Activated naive CD8-positive, alpha-beta T cell treated with anti-CD3 and anti-CD28 coated beads, Interleukin-2, amount 50 U/mL, for 24 hours (primary cell): Measurements from ENCODE around the gene JUND.

ENCODE experiments used
- ATAC-seq: fragments of 150-1000 bp; cut with Tn5 transposase; one replicate; pipeline ENCODE4 v1.10.0; 2021
- DNase-seq: peaks from one replicate; pipeline ENCODE4 v3.0.0; 2021
- H3K27ac Mint-ChIP-seq: one replicate; pipeline ENCODE4 v1.8.0; 2021; ENCODE audit warnings: mild to moderate bottlenecking, mixed read lengths
- H3K27me3 Mint-ChIP-seq: one replicate; pipeline ENCODE4 v1.8.0; 2021; ENCODE audit warnings: mixed read lengths
- H3K36me3 Mint-ChIP-seq: one replicate; pipeline ENCODE4 v1.8.0; 2021; ENCODE audit warnings: low read depth, mixed read lengths
- H3K4me1 Mint-ChIP-seq: one replicate; pipeline ENCODE4 v1.8.0; 2021; ENCODE audit warnings: mixed read lengths
- H3K4me3 Mint-ChIP-seq: one replicate; pipeline ENCODE4 v1.8.0; 2021; ENCODE audit warnings: mild to moderate bottlenecking, moderate library complexity, mixed read lengths
- H3K9me3 Mint-ChIP-seq: one replicate; pipeline ENCODE4 v1.8.0; 2021; ENCODE audit warnings: mixed read lengths

JUND gene

DNA sequence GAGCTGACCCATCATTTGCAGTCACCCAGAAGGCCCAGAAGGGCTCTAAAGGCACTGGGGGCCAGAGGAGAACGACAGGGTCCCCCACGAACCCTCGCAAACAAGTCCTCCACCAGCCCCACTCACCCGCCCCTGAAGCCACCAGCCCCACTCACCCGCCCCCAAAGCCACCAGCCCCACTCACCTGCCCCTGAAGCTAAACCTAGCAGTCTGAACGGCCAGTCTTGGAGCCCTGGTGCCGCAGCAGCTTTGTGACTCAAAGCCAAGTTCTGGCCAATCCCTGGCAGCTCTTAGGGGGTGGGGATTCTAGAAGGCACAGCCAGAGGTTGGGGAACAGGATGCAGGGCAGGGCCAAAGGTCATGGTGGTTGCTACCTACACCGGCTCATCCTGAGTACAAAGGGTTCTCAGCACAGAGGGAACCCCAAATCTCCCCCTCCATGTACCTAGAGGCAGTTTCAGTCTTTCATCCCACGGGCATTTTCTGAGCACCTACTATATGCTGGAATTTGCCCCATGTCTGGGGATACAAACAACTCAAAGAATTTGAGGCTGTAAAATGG is 7.1 kb downstream of the JUND start, which contains the start of gene IQCN:
Gene IQCN (minus strand): TSS at position 234 of the 562 bp plus-strand sequence. CDS start 4,974 bp downstream, outside the sequence.
- ATAC-seq (peak; percentile 80), DNase-seq (peak; percentile 55)
- no peaks in the 10 kb centered on the region for H3K9me3 Mint-ChIP-seq
- H3K36me3 Mint-ChIP-seq, result peaks cover 25% of the 10 kb centered on the region
- peak within 1 kb of the TSS; percentile 72 for H3K27ac Mint-ChIP-seq
- H3K4me3 Mint-ChIP-seq, result no peak within 1 kb of the TSS
- peaks cover 40% of the 10 kb centered on the region for H3K4me1 Mint-ChIP-seq
- H3K27me3 Mint-ChIP-seq, result no peaks in the 10 kb centered on the region

DNA sequence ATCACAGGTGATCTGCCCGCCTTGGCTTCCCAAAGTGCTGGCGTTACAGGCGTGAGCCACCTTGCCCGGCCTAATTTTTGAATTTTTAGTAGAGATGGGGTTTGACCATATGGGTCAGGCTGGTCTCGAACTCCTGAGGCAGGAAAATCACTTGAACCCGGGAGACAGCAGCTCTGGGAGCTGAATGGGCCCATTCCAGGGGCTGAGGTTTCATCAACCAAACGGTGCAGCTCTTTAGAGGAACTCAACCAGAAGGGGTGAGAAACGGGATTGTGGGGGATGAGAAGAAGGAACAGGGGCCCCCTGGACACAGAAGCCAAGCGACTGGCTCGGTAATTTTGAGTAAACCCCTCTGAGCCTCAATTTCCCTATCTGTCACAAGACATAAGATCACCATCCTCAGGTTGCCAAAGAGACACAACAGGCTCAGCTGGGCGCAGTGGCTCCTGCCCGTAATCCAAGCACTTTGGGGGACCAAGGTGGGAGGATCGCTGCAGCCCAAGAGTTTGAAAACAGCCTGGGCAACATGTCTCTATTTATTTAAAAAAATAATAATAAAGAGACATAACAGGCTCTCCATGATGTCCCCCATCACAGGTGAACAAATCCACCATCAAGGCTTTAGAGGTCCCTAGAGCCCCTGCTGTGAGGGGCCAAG is 7.7 kb downstream of the JUND start:
- H3K9me3 Mint-ChIP-seq, result no peaks in the 10 kb centered on the region

DNA sequence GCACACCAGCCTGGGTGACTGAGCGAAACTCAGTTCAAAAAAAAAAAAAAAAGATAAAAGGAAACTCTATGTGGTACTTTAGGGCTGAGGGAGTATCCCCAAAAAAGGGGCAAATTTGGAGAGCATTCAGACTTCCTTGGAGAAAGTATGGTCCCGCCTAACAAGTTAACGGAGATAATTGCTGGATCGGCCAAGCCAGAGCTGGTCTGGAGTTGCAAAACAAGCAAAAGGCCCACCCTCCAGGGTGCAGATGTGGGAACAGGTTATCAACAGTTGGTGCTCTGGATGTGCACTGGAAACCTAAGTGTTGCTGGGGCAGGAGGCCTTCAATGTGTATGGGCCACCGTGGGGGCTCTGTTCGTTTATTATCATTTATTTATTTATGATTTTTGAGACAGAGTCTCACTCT is 10.0 kb downstream of the JUND start:
- Mint-ChIP-seq H3K27me3 (no peaks in the 10 kb centered on the region), H3K4me1 (peaks cover 17% of the 10 kb centered on the region), H3K4me3 (no peak overlapping the region), H3K36me3 (peaks cover 3% of the 10 kb centered on the region), H3K9me3 (no peaks in the 10 kb centered on the region), H3K27ac (peak overlapping the region; percentile 39)
- ATAC-seq (no peak), DNase-seq (no peak)

More for the DNA sequence above, 7.7 kb downstream of the JUND start:
- peaks cover 35% of the 10 kb centered on the region for H3K4me1 Mint-ChIP-seq
- DNase-seq (no peak), ATAC-seq (no peak)
- no peak overlapping the region for H3K4me3 Mint-ChIP-seq
- peaks cover 19% of the 10 kb centered on the region for H3K36me3 Mint-ChIP-seq
- H3K27me3 Mint-ChIP-seq, result no peaks in the 10 kb centered on the region
- peak overlapping the region; percentile 72 for H3K27ac Mint-ChIP-seq

DNA sequence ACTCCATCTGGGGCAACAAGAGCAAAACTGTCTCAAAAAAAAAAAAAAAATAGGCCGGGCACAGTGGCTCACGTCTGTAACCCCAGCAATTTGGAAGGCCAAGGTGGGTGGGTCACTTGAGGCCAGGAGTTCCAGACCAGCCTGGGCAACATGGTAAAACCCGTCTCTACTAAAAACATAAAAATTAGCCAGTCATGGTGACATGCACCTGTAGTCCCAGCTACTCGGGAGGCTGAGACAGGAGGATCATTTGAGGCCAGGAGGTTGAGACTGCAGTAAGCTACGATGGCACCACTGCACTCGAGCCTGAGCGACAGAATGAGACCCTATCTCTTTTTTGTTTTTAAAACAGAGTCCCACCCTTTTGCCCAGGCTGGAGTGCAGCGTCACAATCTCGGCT is 11.1 kb downstream of the JUND start:
- no peak for DNase-seq

DNA sequence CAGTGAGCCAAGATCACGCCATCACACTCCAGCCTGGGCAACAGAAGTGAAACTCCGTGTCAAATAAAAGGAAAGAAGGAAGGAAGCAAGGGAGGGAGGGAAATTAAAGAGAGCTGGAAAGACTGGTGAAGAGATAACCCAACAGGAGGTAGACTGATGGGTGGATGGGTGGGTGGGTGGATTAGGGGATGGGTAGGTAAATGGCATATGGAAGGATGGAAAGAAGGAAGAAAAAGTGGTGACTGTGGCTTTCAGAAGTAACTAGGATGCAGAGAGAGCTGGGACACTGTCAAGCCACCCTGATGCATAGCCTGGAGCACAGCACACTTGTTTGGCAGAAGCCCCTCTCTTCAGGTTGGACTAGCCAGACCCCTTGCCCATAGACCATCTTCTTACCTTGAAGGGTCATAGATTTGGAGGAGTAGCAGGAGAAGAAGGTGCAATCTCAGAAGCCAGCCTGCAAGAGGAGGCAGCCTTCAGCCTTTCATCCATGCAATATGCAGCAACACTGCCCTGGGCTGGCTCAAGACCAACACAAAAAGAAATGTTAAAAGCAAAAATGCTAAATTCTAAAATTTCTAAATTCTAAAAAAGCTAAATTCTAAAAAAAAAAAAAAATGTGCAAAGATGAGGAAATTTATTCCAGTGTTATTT is 12.2 kb downstream of the JUND start:
- H3K27ac Mint-ChIP-seq, result no peak overlapping the region
- DNase-seq (no peak), ATAC-seq (no peak)
- no peaks in the 10 kb centered on the region for H3K9me3 Mint-ChIP-seq
- no peaks in the 10 kb centered on the region for H3K4me1 Mint-ChIP-seq
- no peaks in the 10 kb centered on the region for H3K36me3 Mint-ChIP-seq
- H3K27me3 Mint-ChIP-seq, result no peaks in the 10 kb centered on the region
- H3K4me3 Mint-ChIP-seq, result no peak overlapping the region

More for the DNA sequence above, 11.1 kb downstream of the JUND start:
- no peaks in the 10 kb centered on the region for H3K36me3 Mint-ChIP-seq
- H3K27ac Mint-ChIP-seq, result no peak overlapping the region
- no peak overlapping the region for H3K4me3 Mint-ChIP-seq
- no peaks in the 10 kb centered on the region for H3K27me3 Mint-ChIP-seq
- H3K9me3 Mint-ChIP-seq, result no peaks in the 10 kb centered on the region
- ATAC-seq, result no peak
- H3K4me1 Mint-ChIP-seq, result peaks cover 10% of the 10 kb centered on the region

DNA sequence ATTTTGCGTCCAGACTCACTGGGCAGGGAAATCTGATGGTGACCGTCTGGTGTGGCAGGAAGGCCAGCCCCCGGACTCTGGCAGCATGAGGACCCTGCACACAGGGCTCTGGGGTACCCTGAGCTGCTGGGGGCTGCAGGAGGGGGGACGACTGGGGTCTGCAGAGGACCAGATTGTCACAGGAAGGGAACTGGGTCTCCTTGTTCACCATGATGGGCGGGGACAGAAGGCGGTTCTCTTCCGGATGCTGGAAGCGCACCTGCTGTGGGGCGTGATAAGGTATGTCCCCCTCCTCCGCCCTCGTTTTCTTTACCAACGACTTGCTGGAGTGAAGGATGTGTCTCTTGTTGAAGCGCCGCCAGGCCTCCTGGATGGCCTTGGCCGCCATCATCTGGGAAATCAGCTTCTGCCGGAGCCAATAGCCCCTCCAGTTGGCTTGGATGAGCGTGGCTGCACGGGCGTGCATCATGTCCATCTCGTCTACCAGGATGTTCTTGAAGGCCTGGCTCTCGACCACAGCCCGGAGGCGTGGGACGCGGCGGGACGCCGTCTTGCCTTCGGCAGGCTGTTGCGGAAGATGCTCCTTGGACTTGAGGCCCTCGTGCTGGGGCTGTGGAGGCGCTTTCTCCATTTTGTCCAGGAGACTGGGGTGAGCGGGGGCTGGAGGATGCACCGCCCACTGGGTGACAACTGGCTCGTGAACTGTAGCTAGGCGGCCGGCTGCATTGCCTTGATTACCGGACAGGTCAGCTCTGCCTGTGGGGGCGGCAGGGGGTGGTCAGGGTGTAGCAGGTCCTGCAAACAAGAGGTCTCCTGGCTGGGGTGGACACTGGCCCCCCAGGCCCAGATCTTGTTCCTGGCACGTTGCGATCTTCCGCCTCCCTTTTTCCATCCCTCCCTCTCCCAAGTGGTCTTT is 14.4 kb downstream of the JUND start:
- Mint-ChIP-seq H3K4me1 (no peaks in the 10 kb centered on the region), H3K4me3 (no peak overlapping the region), H3K9me3 (no peaks in the 10 kb centered on the region), H3K36me3 (no peaks in the 10 kb centered on the region), H3K27ac (no peak overlapping the region), H3K27me3 (no peaks in the 10 kb centered on the region)
- ATAC-seq, result no peak
- DNase-seq, result no peak

DNA sequence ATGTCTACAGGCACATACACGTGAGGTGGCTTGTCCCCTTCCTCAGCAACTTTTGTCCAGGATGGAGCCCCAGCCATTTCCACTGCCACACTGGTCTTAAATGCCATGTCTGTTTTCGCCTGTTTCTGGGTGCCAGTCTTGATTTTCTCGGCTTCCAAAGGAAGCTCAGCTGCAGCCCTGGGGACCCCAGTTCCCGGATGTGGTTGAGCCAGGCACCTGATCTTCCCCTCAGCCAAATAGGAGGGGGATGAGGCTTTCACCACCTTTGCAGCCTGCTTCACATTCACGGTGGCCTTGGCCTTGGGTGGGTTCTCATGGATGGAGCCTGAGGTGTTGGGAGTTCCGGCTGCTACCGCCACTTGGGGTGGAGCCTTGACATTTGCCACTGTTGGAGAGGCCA is 15.8 kb downstream of the JUND start:
- H3K4me3 Mint-ChIP-seq, result no peak overlapping the region
- no peaks in the 10 kb centered on the region for H3K9me3 Mint-ChIP-seq
- no peaks in the 10 kb centered on the region for H3K36me3 Mint-ChIP-seq

DNA sequence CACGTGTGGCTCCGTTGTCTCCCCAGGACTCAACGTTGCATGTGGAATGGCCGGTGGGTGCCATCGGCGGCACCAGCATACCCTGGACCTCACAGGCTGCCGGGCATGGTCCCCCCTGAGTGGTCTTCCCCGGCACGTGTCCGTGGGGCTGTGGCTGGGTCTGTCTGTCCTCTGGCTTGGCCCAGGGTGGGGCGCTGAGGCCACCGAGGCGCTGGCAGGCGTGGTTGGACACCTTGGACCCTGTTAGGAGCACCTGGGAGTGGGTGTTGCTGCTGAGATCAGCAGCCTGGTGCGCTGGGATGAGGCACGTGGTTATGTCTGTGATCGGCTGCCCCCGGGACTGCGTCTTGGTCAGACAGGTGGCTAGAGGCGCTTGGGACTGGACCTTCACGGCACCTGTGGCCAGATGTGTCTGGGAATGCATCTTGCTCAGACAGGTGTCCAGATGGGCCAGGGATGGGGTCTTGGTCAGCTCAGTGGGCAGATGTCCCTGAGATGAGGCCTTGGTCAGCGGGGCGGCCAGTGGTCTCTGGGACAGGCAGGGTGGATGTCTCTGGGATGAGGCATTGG is 16.4 kb downstream of the JUND start:
- H3K4me3 Mint-ChIP-seq, result no peak overlapping the region
- H3K9me3 Mint-ChIP-seq, result no peaks in the 10 kb centered on the region
- H3K27ac Mint-ChIP-seq, result no peak overlapping the region
- H3K36me3 Mint-ChIP-seq, result no peaks in the 10 kb centered on the region
- H3K4me1 Mint-ChIP-seq, result no peaks in the 10 kb centered on the region
- ATAC-seq, result no peak
- no peaks in the 10 kb centered on the region for H3K27me3 Mint-ChIP-seq
- DNase-seq, result no peak

More for the DNA sequence above, 15.8 kb downstream of the JUND start:
- no peak for DNase-seq
- Mint-ChIP-seq H3K27ac (no peak overlapping the region), H3K27me3 (no peaks in the 10 kb centered on the region), H3K4me1 (no peaks in the 10 kb centered on the region)
- ATAC-seq, result no peak

DNA sequence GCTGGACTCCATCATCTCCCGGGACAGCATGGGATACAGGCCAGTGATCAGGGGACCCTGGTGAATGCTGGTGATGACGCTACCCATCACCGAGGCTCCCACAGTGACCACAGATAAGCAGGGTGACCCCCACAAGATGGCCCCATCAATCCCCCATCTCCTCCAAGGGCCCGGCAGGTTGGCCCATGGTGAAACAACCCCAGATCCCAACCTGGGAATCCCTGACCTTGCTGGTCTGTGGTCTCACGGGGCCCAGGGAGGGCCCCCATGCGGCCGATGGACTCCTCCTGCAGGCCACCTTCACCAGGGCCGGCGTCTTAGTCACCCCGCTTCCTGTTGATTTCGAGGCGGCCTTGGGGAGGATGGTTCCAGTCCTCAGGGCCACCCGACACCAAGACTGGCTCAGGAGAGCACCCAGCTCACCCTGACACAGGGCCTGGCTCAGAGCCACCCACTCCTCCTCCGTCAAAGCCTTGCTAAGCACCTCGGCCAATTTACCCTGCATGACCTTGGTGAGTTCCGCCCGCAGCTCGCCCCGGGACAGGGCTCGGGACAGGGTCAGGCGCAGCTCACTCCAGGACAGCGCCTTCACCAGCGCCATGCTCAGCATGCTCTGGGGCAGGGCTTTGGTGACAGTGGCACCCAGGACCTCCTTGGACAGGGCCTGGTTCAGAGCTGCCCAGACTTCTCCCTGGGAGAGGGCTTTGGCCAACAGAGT is 17.1 kb downstream of the JUND start:
- H3K36me3 Mint-ChIP-seq, result no peaks in the 10 kb centered on the region
- H3K4me3 Mint-ChIP-seq, result no peak overlapping the region
- ATAC-seq, result no peak
- no peak for DNase-seq
- no peaks in the 10 kb centered on the region for H3K9me3 Mint-ChIP-seq
- H3K27me3 Mint-ChIP-seq, result no peaks in the 10 kb centered on the region
- H3K4me1 Mint-ChIP-seq, result no peaks in the 10 kb centered on the region
- no peak overlapping the region for H3K27ac Mint-ChIP-seq

DNA sequence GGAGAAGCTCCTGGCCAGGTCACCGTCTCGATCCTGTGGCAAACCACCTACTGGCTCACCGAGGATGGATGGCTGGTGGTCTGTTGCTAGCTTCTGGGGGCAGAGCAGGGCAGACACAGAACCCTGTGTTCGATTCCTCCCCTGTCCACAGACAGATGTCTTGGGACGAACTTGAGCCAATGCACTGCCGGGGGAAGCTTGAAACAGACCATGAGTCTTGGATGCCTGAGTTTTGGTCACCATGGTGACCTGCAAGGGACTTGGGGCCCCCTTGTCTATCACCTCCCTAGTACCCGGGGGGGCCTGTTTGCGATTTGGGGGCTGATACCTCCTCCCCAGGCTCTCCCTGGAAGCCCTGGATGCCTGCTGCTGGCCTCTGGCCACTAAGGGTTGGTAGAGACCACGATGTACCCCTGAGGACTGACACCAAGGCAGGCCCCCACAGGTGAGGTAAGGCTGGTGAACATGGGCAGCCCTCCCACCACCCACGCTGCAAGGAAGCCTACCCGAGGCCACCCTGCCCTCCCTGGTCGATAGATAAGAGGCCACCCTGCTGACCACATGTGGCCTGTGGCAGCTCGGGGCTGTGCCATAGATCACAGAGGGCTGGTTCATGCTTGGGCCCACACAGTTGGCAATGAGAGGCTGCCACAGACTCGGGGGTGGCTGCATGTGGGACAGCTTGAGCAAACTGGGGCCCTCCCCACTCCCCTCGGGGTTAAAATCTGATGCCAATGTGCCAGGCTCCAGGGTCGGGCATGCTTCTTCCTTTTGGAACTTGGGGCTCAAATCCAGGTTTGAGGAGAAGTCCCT is 17.9 kb downstream of the JUND start:
- DNase-seq (no peak), ATAC-seq (no peak)
- Mint-ChIP-seq H3K27me3 (no peaks in the 10 kb centered on the region), H3K9me3 (no peaks in the 10 kb centered on the region), H3K27ac (no peak overlapping the region), H3K36me3 (no peaks in the 10 kb centered on the region), H3K4me1 (no peaks in the 10 kb centered on the region), H3K4me3 (no peak overlapping the region)

DNA sequence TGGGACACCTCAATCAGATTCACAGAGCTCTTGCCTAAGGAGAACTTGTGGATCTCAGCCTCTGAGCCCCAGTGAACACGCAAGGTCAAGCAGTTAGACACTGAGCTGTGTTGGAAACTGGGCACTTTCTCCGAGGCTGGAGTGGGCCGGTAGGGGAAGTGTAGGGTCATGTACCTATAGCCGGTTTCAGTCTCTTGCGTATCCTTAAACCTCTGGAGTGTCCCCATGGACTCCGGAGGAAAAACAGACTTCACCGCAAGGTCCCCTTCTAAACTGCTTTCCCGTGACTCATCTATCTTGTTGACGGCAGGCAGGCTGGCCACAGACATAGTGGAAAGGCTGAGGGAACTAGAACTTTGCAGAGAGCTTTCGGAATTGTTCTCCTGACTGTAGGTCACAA is 18.5 kb downstream of the JUND start:
- Mint-ChIP-seq H3K27ac (no peak overlapping the region), H3K9me3 (no peaks in the 10 kb centered on the region), H3K27me3 (no peaks in the 10 kb centered on the region), H3K4me3 (no peak overlapping the region), H3K36me3 (no peaks in the 10 kb centered on the region), H3K4me1 (no peaks in the 10 kb centered on the region)
- ATAC-seq, result no peak
- DNase-seq, result no peak

DNA sequence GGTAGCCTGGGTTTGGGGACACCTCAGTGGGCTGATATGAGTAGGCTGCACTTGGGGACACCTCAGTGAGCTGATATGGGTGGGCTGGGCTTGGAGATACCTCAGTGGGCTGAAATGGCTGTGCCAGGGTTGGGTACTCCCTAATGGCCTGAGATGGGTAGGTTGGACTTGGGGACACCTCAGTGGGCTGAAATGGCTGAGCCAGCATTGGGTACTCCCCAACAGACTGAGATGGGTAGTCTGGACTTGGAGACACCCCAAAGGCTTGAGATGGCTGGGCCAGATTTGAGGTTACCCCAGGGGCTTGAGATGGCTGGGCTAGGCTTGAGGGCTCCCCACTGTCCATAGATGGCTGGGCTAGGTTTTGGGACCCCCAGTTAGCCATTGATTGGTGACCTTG is 19.3 kb downstream of the JUND start:
- no peaks in the 10 kb centered on the region for H3K9me3 Mint-ChIP-seq
- ATAC-seq, result no peak
- DNase-seq, result no peak
- H3K4me3 Mint-ChIP-seq, result no peak overlapping the region
- H3K36me3 Mint-ChIP-seq, result no peaks in the 10 kb centered on the region
- no peak overlapping the region for H3K27ac Mint-ChIP-seq
- H3K4me1 Mint-ChIP-seq, result no peaks in the 10 kb centered on the region
- H3K27me3 Mint-ChIP-seq, result no peaks in the 10 kb centered on the region

DNA sequence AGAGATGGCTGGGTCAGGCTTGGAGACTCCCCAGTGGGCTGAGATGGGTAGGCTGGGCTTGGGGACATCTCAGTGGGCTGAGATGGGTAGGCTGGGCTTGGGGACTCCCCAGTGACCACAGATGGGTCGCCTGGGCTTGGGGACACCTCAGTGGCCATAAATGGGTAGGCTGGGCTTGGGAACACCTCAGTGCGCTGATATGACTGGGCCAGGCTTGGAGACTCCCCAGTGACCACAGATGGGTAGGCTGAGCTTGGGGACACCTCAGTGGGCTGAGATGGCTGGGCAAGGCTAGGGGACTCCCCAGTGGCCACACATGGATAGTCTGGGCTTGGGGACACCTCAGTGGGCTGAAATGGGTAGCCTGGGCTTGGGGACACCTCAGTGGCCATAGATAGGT is 19.9 kb downstream of the JUND start:
- H3K27ac Mint-ChIP-seq, result no peak overlapping the region
- ATAC-seq, result no peak
- no peaks in the 10 kb centered on the region for H3K9me3 Mint-ChIP-seq
- no peaks in the 10 kb centered on the region for H3K36me3 Mint-ChIP-seq
- no peak for DNase-seq
- no peaks in the 10 kb centered on the region for H3K27me3 Mint-ChIP-seq
- no peaks in the 10 kb centered on the region for H3K4me1 Mint-ChIP-seq
- no peak overlapping the region for H3K4me3 Mint-ChIP-seq
